Measurements from ENCODE around the gene RBM20. TPM values are rescaled to one million over a fixed set of nuclear protein-coding genes. Genes with fewer than 3 reads are reported as not detected.
"Not testable (repeated sequence)": the region's sequence is repeated elsewhere in the genome, so short reads cannot be mapped to it uniquely, and the experiment has no call there.

The RBM20 gene
- total RNA-seq, 4 donors from 2014 or later: 7.4 to 18.4 (median 10.2) TPM

DNA sequence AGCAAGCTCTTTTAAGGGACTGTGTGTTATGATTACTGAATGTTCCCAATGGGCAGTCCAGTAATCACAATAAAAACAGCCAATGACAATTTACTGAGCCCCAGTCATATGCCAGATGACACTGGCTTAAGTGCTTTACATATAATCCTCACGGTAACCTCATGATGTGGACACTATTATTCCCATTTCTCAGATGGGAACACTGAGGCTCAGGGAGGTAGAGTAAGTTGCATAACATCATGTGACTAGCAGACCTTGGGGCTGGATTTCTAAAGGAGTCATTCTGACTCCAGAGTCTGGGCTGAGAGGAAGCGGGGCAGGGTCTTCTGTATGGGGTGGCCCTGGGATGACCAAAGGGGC is 7.6 kb upstream of the RBM20 start:
- ATAC-seq: no peak
- intact Hi-C loops (cut with DNase I; ENCODE audit: low total_unique reads): loop anchor here (1.0 to 2.0 kb wide), 3 partner anchors 31 to 88 kb away; no protein-coding TSS in a partner anchor

DNA sequence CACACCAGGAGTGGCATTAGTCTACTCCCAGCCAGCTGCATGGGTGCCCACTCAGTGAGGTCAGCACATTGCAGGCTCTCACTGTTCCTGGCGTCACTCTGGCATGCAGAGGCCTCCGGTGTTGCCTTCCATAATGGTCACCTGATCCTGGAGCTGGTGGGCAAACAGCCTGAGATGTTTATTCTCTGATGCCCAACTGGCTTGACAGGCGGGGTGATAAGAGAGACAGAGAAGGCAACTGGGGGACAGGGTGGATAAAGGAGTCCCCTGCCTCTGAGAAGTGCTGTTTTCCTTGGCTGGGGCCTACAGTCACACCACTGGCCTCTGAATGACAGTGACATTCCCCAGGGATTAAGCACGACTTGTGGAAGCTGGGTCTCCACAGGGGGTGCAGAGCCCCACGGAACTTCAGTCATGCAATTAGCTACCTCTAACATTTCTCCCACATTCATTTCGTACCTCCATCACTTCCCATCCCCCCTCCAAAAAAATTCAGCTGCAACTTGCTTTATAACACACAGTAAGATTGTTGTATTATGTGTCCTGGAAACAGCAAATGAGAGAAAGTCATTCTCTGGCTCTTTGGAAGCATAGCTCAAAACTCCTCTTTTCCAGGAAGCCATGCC is 7.1 kb upstream of the RBM20 start:
- in situ Hi-C loops (cut with MboI; ENCODE audit: low sequenced_read_pairs in 4 of 4) (no loop called here), intact Hi-C loops (cut with DNase I; ENCODE audit: low total_unique reads) (loop anchor here (1.0 to 2.0 kb wide), 3 partner anchors 30 to 88 kb away; no protein-coding TSS in a partner anchor)
- TF ChIP-seq POLR2A (IDR thresholded peaks at IDR 0.05): peak in 1 of 2 donors; percentile 7
- TF ChIP-seq, protein P1, sequence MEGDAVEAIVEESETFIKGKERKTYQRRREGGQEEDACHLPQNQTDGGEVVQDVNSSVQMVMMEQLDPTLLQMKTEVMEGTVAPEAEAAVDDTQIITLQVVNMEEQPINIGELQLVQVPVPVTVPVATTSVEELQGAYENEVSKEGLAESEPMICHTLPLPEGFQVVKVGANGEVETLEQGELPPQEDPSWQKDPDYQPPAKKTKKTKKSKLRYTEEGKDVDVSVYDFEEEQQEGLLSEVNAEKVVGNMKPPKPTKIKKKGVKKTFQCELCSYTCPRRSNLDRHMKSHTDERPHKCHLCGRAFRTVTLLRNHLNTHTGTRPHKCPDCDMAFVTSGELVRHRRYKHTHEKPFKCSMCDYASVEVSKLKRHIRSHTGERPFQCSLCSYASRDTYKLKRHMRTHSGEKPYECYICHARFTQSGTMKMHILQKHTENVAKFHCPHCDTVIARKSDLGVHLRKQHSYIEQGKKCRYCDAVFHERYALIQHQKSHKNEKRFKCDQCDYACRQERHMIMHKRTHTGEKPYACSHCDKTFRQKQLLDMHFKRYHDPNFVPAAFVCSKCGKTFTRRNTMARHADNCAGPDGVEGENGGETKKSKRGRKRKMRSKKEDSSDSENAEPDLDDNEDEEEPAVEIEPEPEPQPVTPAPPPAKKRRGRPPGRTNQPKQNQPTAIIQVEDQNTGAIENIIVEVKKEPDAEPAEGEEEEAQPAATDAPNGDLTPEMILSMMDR (IDR thresholded peaks at IDR 0.05 in 4 of 5, conservative IDR thresholded peaks at IDR 0.05 in 1 of 5): no peak
- no peaks in the 10 kb centered on the region for H3K36me3 ChIP-seq
- ATAC-seq (peak; percentile 55 to 77), DNase-seq (peak; percentile 54 to 93)
- no peak overlapping the region for H3K4me3 ChIP-seq
- peaks cover 36 to 55% of the 10 kb centered on the region in 2 donors for H3K4me1 ChIP-seq
- no peaks in the 10 kb centered on the region for H3K27me3 ChIP-seq
- H3K27ac ChIP-seq: peak overlapping the region; percentile 83 to 91 (median 85)
- H3K9me3 ChIP-seq: no peaks in the 10 kb centered on the region

More for the DNA sequence above, 7.6 kb upstream of the RBM20 start:
- H3K4me1 ChIP-seq: peaks cover 36 to 55% of the 10 kb centered on the region in 2 donors
- no peak overlapping the region for H3K4me3 ChIP-seq
- no peaks in the 10 kb centered on the region for H3K9me3 ChIP-seq
- no peak for DNase-seq
- H3K36me3 ChIP-seq: no peaks in the 10 kb centered on the region
- TF ChIP-seq, protein P1 (IDR thresholded peaks at IDR 0.05 in 4 of 5, conservative IDR thresholded peaks at IDR 0.05 in 1 of 5): no peak
- TF ChIP-seq POLR2A (IDR thresholded peaks at IDR 0.05): no peak
- H3K27me3 ChIP-seq: no peaks in the 10 kb centered on the region
- in situ Hi-C loops (cut with MboI; ENCODE audit: low sequenced_read_pairs in 4 of 4): no loop called here
- H3K27ac ChIP-seq: peak overlapping the region; percentile 83 to 91 (median 85)

DNA sequence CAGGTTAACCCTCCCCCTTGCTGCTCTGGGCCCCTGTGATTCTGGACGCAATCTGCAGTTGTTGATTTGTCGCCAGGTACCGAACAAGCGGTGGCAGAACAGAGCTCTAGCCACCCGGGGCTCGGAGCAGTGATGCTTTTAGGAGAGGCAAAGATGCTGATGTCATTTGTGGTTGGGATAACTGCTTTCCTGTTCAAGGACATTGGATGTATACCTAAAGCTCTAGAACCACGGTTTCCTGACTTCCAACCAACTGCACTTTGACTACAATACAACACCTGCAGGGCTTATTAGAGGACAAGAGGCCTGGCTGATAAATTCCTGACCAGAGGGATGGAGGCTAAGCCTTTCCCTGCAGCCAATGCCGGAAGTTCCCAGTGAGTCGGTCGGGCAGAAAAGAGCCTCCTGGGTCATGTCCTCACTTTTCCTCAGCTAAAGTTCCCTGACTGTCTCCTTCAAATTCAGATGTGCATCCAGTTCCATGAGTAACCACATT is 6.5 kb upstream of the RBM20 start:
- in situ Hi-C loops (cut with MboI; ENCODE audit: low sequenced_read_pairs in 4 of 4): no loop called here
- H3K9me3 ChIP-seq: no peaks in the 10 kb centered on the region
- DNase-seq (peak; percentile 17 to 70), ATAC-seq (peak; percentile 68 to 77)
- peaks cover 36 to 55% of the 10 kb centered on the region in 2 donors for H3K4me1 ChIP-seq
- intact Hi-C loops (cut with DNase I; ENCODE audit: low total_unique reads): loop anchor here (2.0 kb wide), 2 partner anchors 61 to 87 kb away; no protein-coding TSS in a partner anchor
- H3K27me3 ChIP-seq: no peaks in the 10 kb centered on the region
- H3K27ac ChIP-seq: peak overlapping the region; percentile 83 to 91 (median 85)
- H3K36me3 ChIP-seq: no peaks in the 10 kb centered on the region
- TF ChIP-seq POLR2A (IDR thresholded peaks at IDR 0.05): no peak
- TF ChIP-seq, protein P1 (IDR thresholded peaks at IDR 0.05 in 4 of 5, conservative IDR thresholded peaks at IDR 0.05 in 1 of 5): no peak
- no peak overlapping the region for H3K4me3 ChIP-seq

DNA sequence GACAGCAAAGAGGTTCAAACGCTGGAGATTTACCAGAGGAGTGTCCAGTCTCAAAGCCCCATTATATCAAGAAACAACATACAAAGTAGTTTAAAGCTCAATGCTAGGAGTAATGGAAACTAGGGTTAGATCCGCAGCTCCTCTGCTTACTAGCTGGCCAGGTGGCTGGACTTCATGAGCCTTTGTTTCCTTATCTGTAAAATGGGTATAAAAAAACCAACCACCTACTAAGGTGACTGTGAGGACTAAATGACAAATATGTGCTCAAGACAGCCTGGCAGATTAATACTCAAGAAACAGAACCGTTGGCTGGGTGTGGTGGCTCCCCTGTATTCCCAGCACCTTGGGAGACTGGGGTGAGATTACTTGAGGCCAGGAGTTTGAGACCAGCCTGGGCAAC is 5.8 kb upstream of the RBM20 start:
- ATAC-seq (no peak), DNase-seq (no peak)
- Histone ChIP-seq H3K27ac (peak overlapping the region; percentile 83 to 91 (median 85)), H3K36me3 (no peaks in the 10 kb centered on the region), H3K9me3 (no peaks in the 10 kb centered on the region), H3K27me3 (no peaks in the 10 kb centered on the region), H3K4me3 (no peak overlapping the region), H3K4me1 (peaks cover 40 to 56% of the 10 kb centered on the region in 2 donors)
- TF ChIP-seq POLR2A (IDR thresholded peaks at IDR 0.05): no peak
- TF ChIP-seq, protein P1 (IDR thresholded peaks at IDR 0.05 in 4 of 5, conservative IDR thresholded peaks at IDR 0.05 in 1 of 5): no peak
- in situ Hi-C loops (cut with MboI; ENCODE audit: low sequenced_read_pairs in 4 of 4) (no loop called here), intact Hi-C loops (cut with DNase I; ENCODE audit: low total_unique reads) (no loop called here)

DNA sequence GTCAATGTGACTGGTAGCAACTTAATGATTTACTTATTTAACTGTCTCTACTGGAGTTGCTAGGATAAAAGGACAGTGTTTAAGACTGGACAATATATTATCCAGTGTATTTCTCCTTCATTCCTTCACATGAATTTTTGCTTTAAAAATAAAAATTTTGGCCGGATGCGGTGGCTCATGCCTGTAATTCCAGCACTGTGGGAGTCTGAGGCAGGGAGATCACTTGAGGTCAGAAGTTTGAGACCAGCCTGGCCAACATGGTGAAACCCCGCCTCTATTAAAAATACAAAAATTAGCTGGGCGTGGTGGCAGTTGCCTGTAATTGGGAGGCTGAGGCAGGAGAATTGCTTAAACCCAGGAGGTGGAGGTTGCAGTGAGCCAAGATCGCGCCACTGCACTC is 5.1 kb upstream of the RBM20 start:
- DNase-seq; ATAC-seq; H3K27me3 ChIP-seq; intact Hi-C loops (cut with DNase I; ENCODE audit: low total_unique reads); in situ Hi-C loops (cut with MboI; ENCODE audit: low sequenced_read_pairs in 4 of 4); H3K9me3 ChIP-seq; H3K4me3 ChIP-seq; H3K36me3 ChIP-seq: not testable (repeated sequence)
- H3K27ac ChIP-seq: peak overlapping the region in 2 of 4 donors; percentile 84 to 91
- peaks cover 40 to 54% of the 10 kb centered on the region in 2 donors for H3K4me1 ChIP-seq

DNA sequence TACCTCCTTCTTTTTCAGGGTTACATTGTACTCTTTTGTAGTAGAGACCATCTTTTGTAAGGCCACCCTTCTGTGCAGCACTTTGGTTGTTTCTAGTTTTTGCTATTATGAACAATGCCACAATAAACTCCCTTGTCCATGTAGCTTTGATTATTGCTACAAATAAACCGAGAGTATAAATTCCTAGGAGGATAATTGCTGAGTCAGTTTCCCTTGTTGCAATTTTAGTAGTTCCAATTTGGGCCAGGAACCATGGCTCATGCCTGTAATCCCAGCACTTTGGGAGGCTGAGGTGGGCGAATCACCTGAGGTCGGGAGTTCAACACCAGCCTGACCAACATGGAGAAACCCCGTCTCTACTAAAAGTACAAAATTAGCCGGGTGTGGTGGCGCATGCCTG is 4.3 kb upstream of the RBM20 start:
- DNase-seq; in situ Hi-C loops (cut with MboI; ENCODE audit: low sequenced_read_pairs in 4 of 4); H3K36me3 ChIP-seq; H3K4me3 ChIP-seq; ATAC-seq; H3K27me3 ChIP-seq; H3K9me3 ChIP-seq; intact Hi-C loops (cut with DNase I; ENCODE audit: low total_unique reads); H3K27ac ChIP-seq: not testable (repeated sequence)
- H3K4me1 ChIP-seq: peaks cover 35 to 49% of the 10 kb centered on the region in 2 donors
